H1 (cell line): ENCODE measurements around the gene ZMYND12. TPM values are rescaled to one million over a fixed set of nuclear protein-coding genes. Genes with fewer than 3 reads are reported as not detected.

Experiments
- CTCF ChIA-PET: fragments of 300-600 bp; sonication (Branson Sonifier 250); formaldehyde crosslinking; loops from one replicate; lab custom pipeline; 2021; ENCODE audit not compliant: partially characterized antibody; lab: Charles Lee
- POLR2A ChIA-PET: fragments of 300-600 bp; sonication (Branson Sonifier 250); formaldehyde crosslinking; loops from one replicate; lab custom pipeline; 2021; ENCODE audit warnings: inconsistent platforms; ENCODE audit not compliant: partially characterized antibody; lab: Charles Lee
- DNase-seq, 2 experiments: peaks; one replicate each; pipeline versions ENCODE4 v3.0.0 to v3.0.0-alpha.2; 2010 to 2022; ENCODE audit warnings: low spot score in 2 of 2, low read depth in 1 of 2, mixed read lengths in 1 of 2
- FAIRE-seq: peaks from 2 replicates; lab custom pipeline; 2011; peaks lifted over from hg19 to GRCh38; lab: Jason Lieb, UNC
- H2AFZ ChIP-seq: 2 replicates; pipeline ENCODE4 v1.8.1; 2012; ENCODE audit warnings: low read length, inconsistent platforms
- H2AK5ac ChIP-seq: 2 replicates; pipeline ENCODE4 v1.6.1; 2013; ENCODE audit warnings: low read depth, low read length
- H2BK120ac ChIP-seq: replicated peaks from 2 replicates; pipeline ENCODE3; 2013; ENCODE audit warnings: low read depth, low read length, inconsistent platforms
- H2BK12ac ChIP-seq: 2 replicates; pipeline ENCODE4 v1.6.1; 2013; ENCODE audit warnings: low read depth, low read length
- H2BK15ac ChIP-seq: 2 replicates; pipeline ENCODE4 v1.6.1; 2013; ENCODE audit warnings: low read length
- H2BK20ac ChIP-seq: 2 replicates; pipeline ENCODE4 v1.6.1; 2013; ENCODE audit warnings: low read length
- H2BK5ac ChIP-seq: 2 replicates; pipeline ENCODE4 v1.6.1; 2013; ENCODE audit warnings: low read depth, low read length
- H3K14ac ChIP-seq: 2 replicates; pipeline ENCODE4 v1.6.1; 2013; ENCODE audit warnings: inconsistent platforms; ENCODE audit not compliant: insufficient read length
- H3K18ac ChIP-seq: 2 replicates; pipeline ENCODE4 v1.6.1; 2013; ENCODE audit warnings: low read length; ENCODE audit errors: extremely low read depth
- H3K23ac ChIP-seq: 2 replicates; pipeline ENCODE4 v1.6.1; 2013; ENCODE audit warnings: inconsistent platforms; ENCODE audit not compliant: insufficient read length
- H3K23me2 ChIP-seq: 2 replicates; pipeline ENCODE4 v1.6.1; 2013; ENCODE audit warnings: low read depth, low read length
- H3K27ac ChIP-seq: 2 replicates; pipeline ENCODE4 v1.6.1; 2011; ENCODE audit warnings: low read depth, low read length, inconsistent platforms
- H3K27me3 ChIP-seq, 4 experiments: replicated peaks in 1 of 4; 1 replicate in 1 of 4; 2 replicates in 3 of 4; pipeline versions ENCODE4 v1.6.1 to v1.8.1; 2011 to 2013; ENCODE audit warnings: low read length in 3 of 4, mild to moderate bottlenecking in 3 of 4, inconsistent platforms in 2 of 4, mixed read lengths in 2 of 4, moderate library complexity in 1 of 4; ENCODE audit not compliant: control insufficient read depth in 3 of 4, insufficient read depth in 3 of 4; ENCODE audit errors: extremely low read depth in 1 of 4
- H3K36me3 ChIP-seq, 4 experiments: 2 replicates each; pipeline versions ENCODE4 v1.6.1 to v1.8.1; 2011 to 2013; ENCODE audit warnings: mild to moderate bottlenecking in 4 of 4, low read length in 3 of 4, moderate library complexity in 2 of 4, control low read depth in 1 of 4, inconsistent platforms in 1 of 4; ENCODE audit not compliant: insufficient read depth in 4 of 4, control insufficient read depth in 2 of 4
- H3K4ac ChIP-seq: replicated peaks from 2 replicates; pipeline ENCODE3; 2013; ENCODE audit warnings: low read length, low read depth, mixed read lengths, inconsistent platforms; ENCODE audit not compliant: insufficient read length
- H3K4me1 ChIP-seq, 4 experiments: replicated peaks in 1 of 4; 1 replicate in 1 of 4; 2 replicates in 3 of 4; pipeline versions ENCODE4 v1.6.1 to v1.8.1; 2011 to 2013; ENCODE audit warnings: low read length in 3 of 4, inconsistent platforms in 2 of 4, mixed read lengths in 1 of 4; ENCODE audit not compliant: insufficient read depth in 4 of 4, control insufficient read depth in 3 of 4
- H3K4me2 ChIP-seq, 2 experiments: 2 replicates each; pipeline versions ENCODE4 v1.6.1 to v1.8.1; 2011 to 2013; ENCODE audit warnings: low read depth in 2 of 2, low read length in 2 of 2, control low read depth in 1 of 2, inconsistent platforms in 1 of 2, mild to moderate bottlenecking in 1 of 2; ENCODE audit not compliant: insufficient read depth in 1 of 2
- H3K4me3 ChIP-seq, 4 experiments: fragments of 200-600, 300-600 bp in 1 of 4; sonication (generic), shearing (Covaris generic), sonication (Bioruptor Twin) in 1 of 4; 2 replicates each; pipeline versions ENCODE4 v1.5.1 to v1.8.1; 2011 to 2016; ENCODE audit warnings: low read length in 4 of 4, low read depth in 3 of 4, control low read depth in 2 of 4, inconsistent platforms in 2 of 4, mild to moderate bottlenecking in 2 of 4, mixed read lengths in 1 of 4, moderate library complexity in 1 of 4; ENCODE audit not compliant: insufficient read depth in 2 of 4; ENCODE audit errors: extremely low read depth in 1 of 4
- H3K56ac ChIP-seq: replicated peaks from 2 replicates; pipeline ENCODE3; 2013; ENCODE audit warnings: low read depth, mild to moderate bottlenecking, mixed read lengths, low read length, inconsistent platforms; ENCODE audit not compliant: insufficient read length
- H3K79me1 ChIP-seq: 2 replicates; pipeline ENCODE4 v1.6.1; 2013; ENCODE audit warnings: low read depth, low read length, control low read depth
- H3K79me2 ChIP-seq, 2 experiments: 2 replicates each; pipeline versions ENCODE4 v1.6.1 to v1.8.1; 2012 to 2013; ENCODE audit warnings: low read length in 2 of 2, mild to moderate bottlenecking in 2 of 2, inconsistent platforms in 1 of 2; ENCODE audit not compliant: insufficient read depth in 2 of 2, control insufficient read depth in 1 of 2
- H3K9ac ChIP-seq, 4 experiments: replicated peaks in 1 of 4; 1 replicate in 1 of 4; 2 replicates in 3 of 4; pipeline versions ENCODE4 v1.6.1 to v1.8.1; 2011 to 2013; ENCODE audit warnings: low read depth in 3 of 4, low read length in 3 of 4, control low read depth in 2 of 4, mild to moderate bottlenecking in 2 of 4, moderate library complexity in 2 of 4, inconsistent platforms in 1 of 4; ENCODE audit errors: extremely low read depth in 1 of 4
- H3K9me3 ChIP-seq, 2 experiments: 2 replicates each; pipeline versions ENCODE4 v1.6.1 to v1.8.1; 2012 to 2013; ENCODE audit warnings: mild to moderate bottlenecking in 2 of 2, moderate library complexity in 2 of 2, control low read depth in 1 of 2, inconsistent platforms in 1 of 2, low read depth in 1 of 2, low read length in 1 of 2, mixed read lengths in 1 of 2; ENCODE audit not compliant: insufficient read depth in 2 of 2
- H4K20me1 ChIP-seq, 2 experiments: replicated peaks in 1 of 2; 2 replicates each; pipeline versions ENCODE3 to v1.8.1; 2011 to 2013; ENCODE audit warnings: inconsistent platforms in 2 of 2, low read length in 2 of 2, mild to moderate bottlenecking in 1 of 2; ENCODE audit not compliant: insufficient read depth in 2 of 2, control insufficient read depth in 1 of 2
- H4K5ac ChIP-seq: 2 replicates; pipeline ENCODE4 v1.6.1; 2013; ENCODE audit warnings: low read length, low read depth, mixed read lengths, inconsistent platforms; ENCODE audit not compliant: insufficient read length
- H4K8ac ChIP-seq: 2 replicates; pipeline ENCODE4 v1.8.0; 2013; ENCODE audit warnings: mild to moderate bottlenecking, moderate library complexity, low read length, inconsistent platforms; ENCODE audit not compliant: insufficient read depth; ENCODE audit errors: extremely low read depth
- H4K91ac ChIP-seq: replicated peaks from 2 replicates; pipeline ENCODE3; 2013; ENCODE audit warnings: low read length, mixed read lengths, inconsistent platforms; ENCODE audit not compliant: insufficient read length
- ATF2 ChIP-seq: IDR thresholded peaks from 2 replicates; pipeline ENCODE4 v1.6.1; 2012; ENCODE audit warnings: low read length, inconsistent platforms
- BACH1 ChIP-seq: IDR thresholded peaks from 2 replicates; pipeline ENCODE4 v1.6.1; 2012; ENCODE audit warnings: low read length, improper control_type of control experiment
- CREB1 ChIP-seq: IDR thresholded peaks from 2 replicates; pipeline ENCODE4 v1.6.1; 2012; ENCODE audit warnings: inconsistent platforms
- KDM1A ChIP-seq: fragments of 200-600, 300-600 bp; sonication (generic); IDR thresholded peaks from 2 replicates; pipeline ENCODE4 v1.7.1; 2016; ENCODE audit warnings: mild to moderate bottlenecking, low read length, borderline replicate concordance
- MAFK ChIP-seq: IDR thresholded peaks from 2 replicates; pipeline ENCODE4 v1.6.1; 2012; ENCODE audit warnings: low read depth, mild to moderate bottlenecking, improper control_type of control experiment, low read length
- POLR2A ChIP-seq, 2 experiments: IDR thresholded peaks; 1 replicate in 1 of 2; 2 replicates in 1 of 2; pipeline ENCODE4 v1.6.1; 2011; ENCODE audit warnings: low read depth in 2 of 2, low read length in 2 of 2, mild to moderate bottlenecking in 2 of 2; ENCODE audit errors: control extremely low read depth in 1 of 2
- RAD21 ChIP-seq, 2 experiments: IDR thresholded peaks in 1 of 2; conservative IDR thresholded peaks in 1 of 2; 2 replicates each; pipeline ENCODE4 v1.6.1; 2011; ENCODE audit warnings: low read depth in 2 of 2, low read length in 2 of 2, improper control_type of control experiment in 1 of 2, inconsistent platforms in 1 of 2, mild to moderate bottlenecking in 1 of 2, moderate library complexity in 1 of 2
- RFX5 ChIP-seq: IDR thresholded peaks from 2 replicates; pipeline ENCODE4 v1.6.1; 2011; ENCODE audit warnings: low read depth, low read length, improper control_type of control experiment, borderline replicate concordance
- SIN3A ChIP-seq, 2 experiments: IDR thresholded peaks in 1 of 2; conservative IDR thresholded peaks in 1 of 2; 2 replicates each; pipeline ENCODE4 v1.6.1; 2011 to 2012; ENCODE audit warnings: low read length in 2 of 2, improper control_type of control experiment in 1 of 2, low read depth in 1 of 2, mild to moderate bottlenecking in 1 of 2
- SIX5 ChIP-seq: IDR thresholded peaks from 2 replicates; pipeline ENCODE4 v1.6.1; 2011; ENCODE audit warnings: mild to moderate bottlenecking, low read depth, low read length
- SP2 ChIP-seq: IDR thresholded peaks from 2 replicates; pipeline ENCODE4 v1.6.1; 2012; ENCODE audit warnings: mild to moderate bottlenecking, low read length, inconsistent platforms
- USF2 ChIP-seq: IDR thresholded peaks from 2 replicates; pipeline ENCODE4 v1.6.1; 2011; ENCODE audit warnings: low read length, improper control_type of control experiment
- WGBS, 2 experiments: shearing (Covaris generic) in 1 of 2; methylation state at CpG; one replicate each; pipeline versions ENCODE4 v1.1.6 to v1.1.7; 2013 to 2015; ENCODE audit warnings: low lambda C conversion rate in 2 of 2, mixed read lengths in 2 of 2, inconsistent platforms in 1 of 2, low coverage in 1 of 2, missing lambda C conversion rate in 1 of 2; ENCODE audit not compliant: insufficient replicate concordance in 2 of 2, insufficient coverage in 1 of 2, insufficient read length in 1 of 2; ENCODE audit errors: extremely low coverage in 1 of 2, missing lambda C conversion rate in 1 of 2; 5-methylcytosine and 5-hydroxymethylcytosine counted together
- polyA plus RNA-seq, 7 experiments: library from polyadenylated mRNA; depleted of rRNA in 3 of 7; stranded (reverse) in 5 of 7; unstranded in 2 of 7; fragments of >200 nt in 5 of 7; fragments of 200-250 nt in 2 of 7; gene quantifications; 1 replicate in 5 of 7; 2 replicates in 1 of 7; 4 replicates in 1 of 7; pipeline versions ENCODE4 v1.2.1 to v1.2.3, GENCODE V29; 2011 to 2013; ENCODE audit warnings: missing spikeins in 2 of 7, mixed read lengths in 2 of 7
- total RNA-seq: library from RNA; stranded (reverse); fragmentation: NEBNext Ultra II Directional; extraction: Animal tissue kit (Norgen Biotek cat#: 25700); gene quantifications from 2 replicates; pipeline ENCODE4 v1.2.1, GENCODE V29; 2021

ZMYND12 gene
- total and polyA plus RNA-seq, 2 of the 8 experiments (the other 6 are each of a cell fraction or from before 2014, with no cell fraction given) = 0.62 TPM; not detected in 1

GRCh38 chr1:42434340-42434739, 21.5 kb downstream of the ZMYND12 start:
- CTCF ChIA-PET = no interaction called here
- TF ChIP-seq SP2 (no peak), SIX5 (no peak), CREB1 (no peak), MAFK (no peak), RFX5 (no peak), KDM1A (no peak), RAD21 (IDR thresholded peaks at IDR 0.05 in 1 of 2, conservative IDR thresholded peaks at IDR 0.05 in 1 of 2; ENCODE audit: low read depth in 2 of 2, low read length in 2 of 2) (no peak), BACH1 (no peak), ATF2 (no peak), SIN3A (conservative IDR thresholded peaks at IDR 0.05 in 1 of 2, IDR thresholded peaks at IDR 0.05 in 1 of 2; ENCODE audit: low read depth in 1 of 2, low read length in 2 of 2) (no peak), USF2 (no peak), POLR2A (IDR thresholded peaks at IDR 0.05; ENCODE audit: control extremely low read depth in 1 of 2, low read depth in 2 of 2, low read length in 2 of 2) (no peak)

More at GRCh38 chr1:42434340-42434739, 21.5 kb downstream of the ZMYND12 start:
- Histone ChIP-seq H2BK5ac (no peak overlapping the region), H2BK20ac (no peak overlapping the region), H4K91ac (no peak overlapping the region), H3K4me3 (no peak overlapping the region), H2AFZ (no peak overlapping the region; the same call in 1 of the 2 replicates), H4K8ac (no peak overlapping the region), H3K27ac (no peak overlapping the region), H3K14ac (no peak overlapping the region), H3K9me3 (no peaks in the 10 kb centered on the region; a peak in 1 of 4 replicates), H2BK15ac (no peak overlapping the region), H4K5ac (no peak overlapping the region), H2BK12ac (no peak overlapping the region), H3K79me1 (no peaks in the 10 kb centered on the region), H3K56ac (no peak overlapping the region), H3K27me3 (no peaks in the 10 kb centered on the region), H3K9ac (no peak overlapping the region), H3K4me1 (no peaks in the 10 kb centered on the region), H3K36me3 (no peaks in the 10 kb centered on the region), H3K18ac (no peak overlapping the region), H3K79me2 (no peaks in the 10 kb centered on the region), H4K20me1 (no peaks in the 10 kb centered on the region), H2BK120ac (no peak overlapping the region), H3K23me2 (no peaks in the 10 kb centered on the region), H3K4me2 (no peak overlapping the region), H3K4ac (no peak overlapping the region), H2AK5ac (no peak overlapping the region), H3K23ac (no peak overlapping the region)
- no peak for DNase-seq
- 83% methylated on average over 4 of the region's 4 CpGs; no CpG with 5 or more reads in 1 of the 2 experiments for WGBS, 2 experiments
- POLR2A ChIA-PET = interaction anchor here (2.6 kb wide), 1 partner anchor 17 kb away, joined by 6 read pairs; no protein-coding TSS in a partner anchor
- FAIRE-seq = no peak
